GM23338 (cell line): ENCODE results near the gene AGR2. TPM values are rescaled to one million over a fixed set of nuclear protein-coding genes. Genes with fewer than 3 reads are reported as not detected.

Experiments used
- ATAC-seq: fragments of 200-7000 bp; cut with Tn5 transposase; 3 replicates; pipeline ENCODE4 v1.9.1; 2020
- DNase-seq: peaks from one replicate; pipeline ENCODE4 v3.0.0-alpha.2; 2015; ENCODE audit warnings: low spot score
- H2AFZ ChIP-seq: fragments of 200-600 bp; sonication (generic); 2 replicates; pipeline ENCODE4 v1.8.0; 2016; ENCODE audit warnings: antibody characterized with exemption, mild to moderate bottlenecking, moderate library complexity
- H3F3A ChIP-seq: fragments of 200-600 bp; sonication (generic); replicated peaks from 2 replicates; pipeline ENCODE4 v1.8.0; 2017; ENCODE audit warnings: antibody characterized with exemption, mixed run types, low read depth
- H3K27ac ChIP-seq: fragments of 200-600 bp; sonication (generic); 2 replicates; pipeline ENCODE4 v1.6.1; 2016; ENCODE audit warnings: low read depth
- H3K27me3 ChIP-seq: fragments of 200-600 bp; sonication (generic); 2 replicates; pipeline ENCODE4 v1.8.0; 2016; ENCODE audit warnings: mild to moderate bottlenecking, mixed run types, moderate library complexity; ENCODE audit not compliant: insufficient read depth
- H3K36me3 ChIP-seq: fragments of 200-600 bp; sonication (generic); 2 replicates; pipeline ENCODE4 v1.8.0; 2016; ENCODE audit warnings: mild to moderate bottlenecking; ENCODE audit not compliant: insufficient read depth
- H3K4me1 ChIP-seq: fragments of 200-600 bp; sonication (generic); 2 replicates; pipeline ENCODE4 v1.8.0; 2016; ENCODE audit warnings: mild to moderate bottlenecking, moderate library complexity; ENCODE audit not compliant: insufficient read depth
- H3K4me2 ChIP-seq: fragments of 200-600 bp; sonication (generic); 2 replicates; pipeline ENCODE4 v1.7.1; 2017; ENCODE audit warnings: mixed run types
- H3K4me3 ChIP-seq: fragments of 200-600 bp; sonication (generic); 2 replicates; pipeline ENCODE4 v1.6.1; 2016; ENCODE audit warnings: mixed run types
- H3K79me2 ChIP-seq: fragments of 200-600 bp; sonication (generic); replicated peaks from 2 replicates; pipeline ENCODE4 v1.8.0; 2017; ENCODE audit warnings: mild to moderate bottlenecking; ENCODE audit not compliant: insufficient read depth
- H3K9me2 ChIP-seq: fragments of 200-600 bp; sonication (generic); 2 replicates; pipeline ENCODE4 v1.8.0; 2017; ENCODE audit not compliant: insufficient read depth
- H4K20me1 ChIP-seq: fragments of 200-600 bp; sonication (generic); replicated peaks from 2 replicates; pipeline ENCODE4 v1.8.0; 2017; ENCODE audit warnings: mild to moderate bottlenecking; ENCODE audit not compliant: insufficient read depth
- H3K27ac Mint-ChIP-seq: 2 replicates; pipeline ENCODE4 v1.8.0; 2020; ENCODE audit warnings: inconsistent platforms, mild to moderate bottlenecking, moderate library complexity, mixed read lengths
- H3K27me3 Mint-ChIP-seq: 3 replicates; pipeline ENCODE4 v1.8.0; 2022; ENCODE audit warnings: low read depth, mild to moderate bottlenecking, moderate library complexity, mixed read lengths, inconsistent platforms; ENCODE audit not compliant: insufficient read depth, poor library complexity
- H3K36me3 Mint-ChIP-seq: 3 replicates; pipeline ENCODE4 v1.8.0; 2021; ENCODE audit warnings: low read depth, mild to moderate bottlenecking, inconsistent platforms, moderate library complexity, mixed read lengths
- H3K4me1 Mint-ChIP-seq: 3 replicates; pipeline ENCODE4 v1.8.0; 2020; ENCODE audit warnings: mild to moderate bottlenecking, inconsistent platforms, mixed read lengths
- H3K4me3 Mint-ChIP-seq: 3 replicates; pipeline ENCODE4 v1.8.0; 2021; ENCODE audit warnings: moderate library complexity, mild to moderate bottlenecking, inconsistent platforms, mixed read lengths
- H3K9me3 Mint-ChIP-seq: 3 replicates; pipeline ENCODE4 v1.8.0; 2020; ENCODE audit warnings: moderate library complexity, mild to moderate bottlenecking, inconsistent platforms, mixed read lengths
- CTCF ChIP-seq, 2 experiments: fragments of 200-600 bp in 1 of 2; sonication (generic) in 1 of 2; conservative IDR thresholded peaks; 2 replicates each; pipeline versions ENCODE4 v1.5.1 to v1.6.1; 2016 to 2017; ENCODE audit warnings: antibody characterized with exemption in 2 of 2, low read depth in 2 of 2, mild to moderate bottlenecking in 2 of 2, moderate library complexity in 1 of 2
- EZH2 ChIP-seq: fragments of 200-600 bp; sonication (generic); IDR thresholded peaks from one replicate; pipeline ENCODE4 v1.8.0; 2017; ENCODE audit warnings: antibody characterized with exemption, mild to moderate bottlenecking, low read depth; ENCODE audit not compliant: unreplicated experiment
- REST ChIP-seq: IDR thresholded peaks from one replicate; pipeline ENCODE4 v1.6.1; 2018; ENCODE audit warnings: antibody characterized with exemption; ENCODE audit not compliant: unreplicated experiment
- STAT1 ChIP-seq: IDR thresholded peaks from one replicate; pipeline ENCODE4 v1.6.1; 2016; ENCODE audit warnings: antibody characterized with exemption; ENCODE audit not compliant: unreplicated experiment
- polyA plus RNA-seq: library from polyadenylated mRNA; unstranded; fragments of >200 nt; fragmentation: Nextera tagmentation; extraction: Ambion mirVana; gene quantifications from 2 replicates; pipeline ENCODE4 v1.2.1, GENCODE V29; 2016
- total RNA-seq: library from RNA; depleted of rRNA; stranded (reverse); fragments of >200 nt; shearing (Covaris generic); gene quantifications from 2 replicates; pipeline ENCODE4 v1.2.3, GENCODE V29; 2014

Gene AGR2
- total and polyA plus RNA-seq, 2 experiments from 2014 or later = not detected

GRCh38 chr7:16841681-16842080 is 36.9 kb upstream of the AGR2 start:
- Mint-ChIP-seq H3K27ac (no peak overlapping the region), H3K36me3 (no peaks in the 10 kb centered on the region), H3K4me3 (no peak overlapping the region), H3K27me3 (no peaks in the 10 kb centered on the region), H3K9me3 (no peaks in the 10 kb centered on the region), H3K4me1 (peaks cover 4% of the 10 kb centered on the region; the same call in 2 of the 3 replicates)
- H3K4me2 ChIP-seq = no peak overlapping the region
- no peaks in the 10 kb centered on the region; the same call in 1 of the 2 replicates for H3K4me1 ChIP-seq
- no peaks in the 10 kb centered on the region for H3K79me2 ChIP-seq
- no peaks in the 10 kb centered on the region for H4K20me1 ChIP-seq
- DNase-seq (no peak), ATAC-seq (no peak)
- no peaks in the 10 kb centered on the region for H3K36me3 ChIP-seq
- H3K27me3 ChIP-seq = no peaks in the 10 kb centered on the region
- no peaks in the 10 kb centered on the region for H3F3A ChIP-seq
- no peak for TF ChIP-seq REST
- no peak for TF ChIP-seq CTCF (conservative IDR thresholded peaks at IDR 0.05; ENCODE audit: low read depth in 2 of 2)
- no peak overlapping the region for H2AFZ ChIP-seq
- H3K4me3 ChIP-seq = no peak overlapping the region
- H3K27ac ChIP-seq = no peak overlapping the region
- H3K9me2 ChIP-seq = no peaks in the 10 kb centered on the region

GRCh38 chr7:16840094-16840493 is 35.3 kb upstream of the AGR2 start:
- TF ChIP-seq EZH2 = no peak
- no peak for TF ChIP-seq CTCF (conservative IDR thresholded peaks at IDR 0.05; ENCODE audit: low read depth in 2 of 2)
- no peak for TF ChIP-seq STAT1
- Histone ChIP-seq H3K4me1 (no peaks in the 10 kb centered on the region), H3K36me3 (no peaks in the 10 kb centered on the region), H3K9me2 (no peaks in the 10 kb centered on the region; the same call in 1 of the 2 replicates), H3K27ac (no peak overlapping the region), H3K4me2 (no peak overlapping the region), H3K27me3 (no peaks in the 10 kb centered on the region), H3K4me3 (no peak overlapping the region), H3F3A (no peaks in the 10 kb centered on the region), H3K79me2 (no peaks in the 10 kb centered on the region), H4K20me1 (no peaks in the 10 kb centered on the region), H2AFZ (no peak overlapping the region)
- no peaks in the 10 kb centered on the region for H3K27me3 Mint-ChIP-seq
- H3K4me1 Mint-ChIP-seq = peaks cover 4% of the 10 kb centered on the region; the same call in 2 of the 3 replicates
- ATAC-seq (peak; percentile 68), DNase-seq (peak; percentile 32)
- no peak overlapping the region for H3K4me3 Mint-ChIP-seq
- H3K27ac Mint-ChIP-seq = no peak overlapping the region
- no peaks in the 10 kb centered on the region for H3K36me3 Mint-ChIP-seq
- no peaks in the 10 kb centered on the region for H3K9me3 Mint-ChIP-seq
